ENCODE data around the gene FOXP1.

GRCh38 chr3:71360180-71360579 is 223.3 kb downstream of the FOXP1 start:
- TF ChIP-seq CTCF (IDR thresholded peaks at IDR 0.05) (no peak), POLR2A (IDR thresholded peaks at IDR 0.05) (no peak), POLR2AphosphoS5 (IDR thresholded peaks at IDR 0.05) (no peak)

Data from breast epithelium (tissue), 3 donors.